Loucy (cell line): ENCODE data around the gene AP3B2.

Source experiments
- H2AFZ ChIP-seq: fragments of 200-600 bp; sonication (generic); 2 replicates; pipeline ENCODE4 v1.6.0; 2016; ENCODE audit warnings: antibody characterized with exemption, mild to moderate bottlenecking, low read length, moderate library complexity
- H3F3A ChIP-seq: fragments of 200-600 bp; 2 replicates; pipeline ENCODE4 v1.6.0; 2016; ENCODE audit warnings: antibody characterized with exemption, low read depth, mild to moderate bottlenecking
- H3K27me3 ChIP-seq: fragments of 200-600 bp; sonication (generic); 2 replicates; pipeline ENCODE4 v1.6.1; 2014; ENCODE audit warnings: low read length, mild to moderate bottlenecking; ENCODE audit not compliant: insufficient read depth, poor library complexity, severe bottlenecking
- H3K36me3 ChIP-seq: fragments of 200-600 bp; sonication (generic); 2 replicates; pipeline ENCODE4 v1.6.1; 2016; ENCODE audit warnings: low read length; ENCODE audit not compliant: insufficient read depth
- H3K4me1 ChIP-seq: fragments of 200-600 bp; sonication (generic); 2 replicates; pipeline ENCODE4 v1.5.1; 2014; ENCODE audit warnings: low read length, mild to moderate bottlenecking; ENCODE audit not compliant: insufficient read depth, poor library complexity, severe bottlenecking
- H3K4me2 ChIP-seq: fragments of 200-600 bp; sonication (generic); 2 replicates; pipeline ENCODE4 v1.6.0; 2014; ENCODE audit warnings: antibody characterized with exemption, low read length, low read depth, mild to moderate bottlenecking; ENCODE audit not compliant: poor library complexity, severe bottlenecking
- H3K4me3 ChIP-seq: fragments of 200-600 bp; sonication (generic); 2 replicates; pipeline ENCODE4 v1.5.1; 2014; ENCODE audit warnings: low read length, mild to moderate bottlenecking, mixed read lengths; ENCODE audit not compliant: poor library complexity, severe bottlenecking
- H3K79me2 ChIP-seq: fragments of 200-600 bp; sonication (generic); 2 replicates; pipeline ENCODE4 v1.6.1; 2014; ENCODE audit warnings: low read length; ENCODE audit not compliant: insufficient read depth
- H3K9ac ChIP-seq: fragments of 200-600 bp; sonication (generic); 2 replicates; pipeline ENCODE4 v1.6.0; 2014; ENCODE audit warnings: mild to moderate bottlenecking, low read depth, low read length, moderate library complexity; ENCODE audit not compliant: poor library complexity, severe bottlenecking
- H3K9me2 ChIP-seq: fragments of 200-600 bp; sonication (generic); replicated peaks from 2 replicates; pipeline ENCODE4 v1.6.1; 2016; ENCODE audit warnings: low read depth, low read length, mixed read lengths
- H3K9me3 ChIP-seq: fragments of 200-600 bp; sonication (generic); 2 replicates; pipeline ENCODE4 v1.6.1; 2014; ENCODE audit warnings: mild to moderate bottlenecking, antibody characterized with exemption, low read length, low read depth; ENCODE audit not compliant: insufficient read depth
- H4K20me1 ChIP-seq: fragments of 200-600 bp; sonication (generic); 2 replicates; pipeline ENCODE4 v1.6.0; 2014; ENCODE audit warnings: antibody characterized with exemption, low read length, mild to moderate bottlenecking; ENCODE audit not compliant: insufficient read depth, poor library complexity, severe bottlenecking
- CTCF ChIP-seq: fragments of 200-600 bp; sonication (generic); conservative IDR thresholded peaks from 2 replicates; pipeline ENCODE4 v1.5.1; 2014; ENCODE audit warnings: mild to moderate bottlenecking, antibody characterized with exemption, low read length
- EZH2phosphoT487 ChIP-seq: fragments of 200-600 bp; IDR thresholded peaks from 2 replicates; pipeline ENCODE4 v1.6.1; 2018; ENCODE audit warnings: antibody characterized with exemption, mild to moderate bottlenecking, moderate library complexity, borderline replicate concordance

The AP3B2 gene

GRCh38 chr15:82699726-82700125 is 9.9 kb downstream of the AP3B2 start:
- no peaks in the 10 kb centered on the region for H4K20me1 ChIP-seq
- H3K79me2 ChIP-seq: no peaks in the 10 kb centered on the region
- H3K9ac ChIP-seq: no peak overlapping the region
- no peak overlapping the region for H2AFZ ChIP-seq
- no peaks in the 10 kb centered on the region for H3K27me3 ChIP-seq
- no peak for TF ChIP-seq EZH2phosphoT487
- no peak for TF ChIP-seq CTCF
- no peak overlapping the region for H3K4me3 ChIP-seq
- no peaks in the 10 kb centered on the region for H3K9me2 ChIP-seq
- H3K4me2 ChIP-seq: no peak overlapping the region
- H3F3A ChIP-seq: no peaks in the 10 kb centered on the region
- H3K9me3 ChIP-seq: no peaks in the 10 kb centered on the region
- H3K4me1 ChIP-seq: no peaks in the 10 kb centered on the region
- no peaks in the 10 kb centered on the region for H3K36me3 ChIP-seq

- H4K20me1 ChIP-seq: no peaks in the 10 kb centered on the region
- TF ChIP-seq CTCF: no peak
- TF ChIP-seq EZH2phosphoT487: no peak
- H3F3A ChIP-seq: no peaks in the 10 kb centered on the region
- no peak overlapping the region for H3K9ac ChIP-seq
- no peaks in the 10 kb centered on the region for H3K79me2 ChIP-seq
- H3K4me2 ChIP-seq: no peak overlapping the region
- no peak overlapping the region for H2AFZ ChIP-seq
- no peaks in the 10 kb centered on the region for H3K9me2 ChIP-seq
- H3K9me3 ChIP-seq: no peaks in the 10 kb centered on the region
- no peaks in the 10 kb centered on the region for H3K36me3 ChIP-seq
- no peak overlapping the region for H3K4me3 ChIP-seq
- no peaks in the 10 kb centered on the region for H3K27me3 ChIP-seq
- no peaks in the 10 kb centered on the region for H3K4me1 ChIP-seq
Measured at GRCh38 chr15:82698711-82699345, 10.8 kb downstream of the AP3B2 start.

- Histone ChIP-seq H3K27me3 (no peaks in the 10 kb centered on the region), H4K20me1 (no peaks in the 10 kb centered on the region), H3K9me3 (no peaks in the 10 kb centered on the region), H3K4me2 (no peak overlapping the region), H3F3A (no peaks in the 10 kb centered on the region), H3K9me2 (no peaks in the 10 kb centered on the region), H3K4me3 (no peak overlapping the region), H3K4me1 (no peaks in the 10 kb centered on the region), H3K79me2 (no peaks in the 10 kb centered on the region), H3K36me3 (no peaks in the 10 kb centered on the region), H2AFZ (no peak overlapping the region), H3K9ac (no peak overlapping the region)
- no peak for TF ChIP-seq EZH2phosphoT487
- TF ChIP-seq CTCF: no peak
Measured at GRCh38 chr15:82697735-82698407, 11.8 kb downstream of the AP3B2 start.
